Hematopoietic multipotent progenitor cell treated with erythropoietin and hydrocortisone succinate and interleukin-3 and kit ligand, for 6 days (in vitro differentiated cells): ENCODE data around the gene STARD13.
A peak's percentile ranks its signal among the peaks of the same experiment; 100 is the strongest.

ENCODE experiments used
- DNase-seq: peaks from one replicate; pipeline ENCODE4 v3.0.0-alpha.2; 2015

Gene STARD13

DNA sequence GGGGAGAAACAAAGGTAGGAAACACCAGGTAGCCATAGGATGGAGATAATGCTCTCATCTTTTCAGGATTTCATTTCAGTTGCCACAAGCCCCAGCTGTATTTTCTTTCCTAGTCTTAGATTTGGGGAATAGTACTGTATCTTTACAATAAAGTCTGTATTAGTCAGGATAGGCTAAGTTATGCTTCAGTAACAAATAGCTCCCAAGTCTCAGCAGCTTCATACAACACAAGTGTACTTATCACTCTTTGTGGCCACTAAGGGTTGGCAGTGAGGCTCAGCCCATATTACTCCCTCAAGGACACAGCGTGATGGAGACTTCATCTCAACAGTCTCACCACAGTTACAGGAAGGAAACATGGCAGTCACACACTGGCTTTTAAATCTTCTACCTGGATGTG is 61.4 kb downstream of the STARD13 start:
- no peak for DNase-seq

GRCh38 chr13:33219926-33220325 is 65.6 kb downstream of the STARD13 start:
- no peak for DNase-seq

- no peak for DNase-seq
These were observed 67.1 kb downstream of the STARD13 start for GRCh38 chr13:33218426-33218825.

DNA sequence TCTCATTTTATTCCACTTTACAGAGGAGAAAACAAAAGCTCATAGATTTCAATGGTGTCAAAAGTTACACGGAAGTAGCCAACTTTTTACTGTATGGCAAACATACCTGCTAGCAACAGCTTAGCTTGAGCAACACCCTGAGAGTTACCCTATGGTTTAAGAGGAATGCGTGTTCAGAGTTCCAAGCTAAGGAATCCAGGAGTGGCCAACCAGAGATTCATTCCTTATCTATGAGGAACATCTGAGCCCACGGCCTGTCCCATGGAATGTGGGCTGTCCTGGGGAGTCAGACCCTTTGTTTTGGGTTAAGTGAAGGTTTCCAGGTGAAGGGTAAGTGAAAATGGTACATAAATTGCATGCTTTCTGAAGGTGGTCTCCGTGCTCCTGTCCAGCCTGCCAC is 67.5 kb downstream of the STARD13 start:
- no peak for DNase-seq

DNA sequence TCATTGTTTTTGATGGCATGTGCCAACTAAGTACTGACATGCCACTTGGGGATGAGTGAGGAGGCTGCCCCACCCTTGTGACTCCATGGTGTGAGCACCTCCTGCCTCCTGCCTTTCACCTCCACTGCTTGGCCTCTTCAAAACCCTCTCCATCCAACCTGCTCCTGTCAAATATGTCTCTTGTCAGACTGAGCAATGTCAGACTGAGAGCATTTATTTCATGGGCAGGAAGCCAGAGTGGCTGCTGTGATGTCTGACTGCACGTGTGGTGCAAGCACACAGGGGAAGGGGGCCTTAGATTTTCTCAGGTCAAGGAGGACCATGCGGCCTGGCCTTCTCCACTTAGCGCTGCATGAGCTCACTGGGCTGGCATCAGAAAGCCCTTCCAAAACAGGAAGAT is 68.3 kb downstream of the STARD13 start:
- no peak for DNase-seq

DNA sequence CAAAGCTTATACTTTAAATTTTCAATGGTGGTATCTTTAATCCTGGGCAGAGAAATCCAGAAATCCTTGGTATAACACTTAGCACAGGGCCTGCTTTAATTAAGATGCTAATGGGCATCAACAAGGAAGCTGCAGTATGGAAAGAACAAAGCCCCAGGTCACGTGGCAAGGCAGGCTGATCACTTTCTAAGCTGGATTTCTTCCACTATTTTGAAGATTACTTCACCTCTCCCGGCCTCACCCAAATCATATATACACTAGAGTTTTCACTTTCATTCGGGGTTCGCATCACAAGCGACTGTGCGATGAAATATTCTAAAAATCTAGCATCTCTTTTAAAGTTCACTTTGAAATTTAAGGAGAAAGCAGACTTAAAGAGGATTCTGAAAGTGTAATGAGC is 71.8 kb downstream of the STARD13 start:
- DNase-seq = peak; percentile 24

DNA sequence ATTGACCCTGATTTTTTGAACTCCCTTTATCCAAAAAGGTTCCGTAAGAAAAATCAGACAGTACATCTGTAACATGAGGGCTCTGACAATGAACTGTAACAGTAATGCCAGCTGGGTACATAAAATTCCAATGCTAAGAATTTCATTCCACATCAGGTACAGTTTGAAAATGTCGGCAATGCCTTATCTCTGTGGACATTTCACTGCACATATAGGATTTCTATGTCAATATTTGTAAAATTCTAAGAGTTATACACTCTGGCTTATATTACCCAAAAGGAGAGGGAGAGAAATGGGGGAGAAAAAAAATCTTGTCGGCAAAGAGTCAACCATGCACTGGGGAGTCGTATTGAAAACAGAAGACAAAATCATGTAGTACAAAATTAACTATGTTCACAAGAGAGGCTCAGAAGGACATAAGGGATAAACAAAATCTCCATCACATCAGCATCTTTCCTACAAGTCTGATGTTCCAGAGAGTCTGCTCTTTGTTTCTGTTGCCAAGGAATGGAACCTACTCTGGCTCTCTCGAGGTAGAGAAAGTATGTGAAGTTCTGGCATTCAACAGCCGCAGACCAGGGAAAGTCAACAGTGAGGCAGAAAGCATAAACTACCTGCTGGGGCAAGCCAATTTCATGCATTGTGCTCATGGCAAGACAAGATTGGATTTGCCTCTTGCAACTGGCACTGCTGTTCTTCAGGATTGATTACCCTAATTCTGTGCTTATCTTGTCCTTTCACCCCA is 72.4 kb downstream of the STARD13 start:
- DNase-seq = no peak

- no peak for DNase-seq
These were observed 73.2 kb downstream of the STARD13 start for GRCh38 chr13:33212396-33212795.

DNA sequence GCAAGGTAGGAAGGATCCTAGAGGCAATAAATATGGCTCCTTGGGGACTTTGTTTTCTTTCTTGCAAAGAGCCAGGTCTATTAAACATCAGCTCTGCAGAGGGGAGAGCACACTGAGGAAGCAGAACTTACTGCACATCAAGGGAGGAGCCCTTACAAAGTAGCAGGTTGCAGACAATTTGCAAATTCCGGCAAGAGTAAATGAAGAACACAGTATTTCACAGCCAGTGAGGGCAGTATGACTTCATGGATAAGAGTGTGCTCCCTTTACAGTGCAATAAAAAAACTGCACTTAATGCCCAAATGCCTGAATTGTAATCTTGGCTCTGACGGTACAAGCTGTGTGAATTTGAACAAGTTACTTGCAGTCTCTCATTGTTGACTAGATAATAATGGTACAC is 75.5 kb downstream of the STARD13 start:
- no peak for DNase-seq

DNA sequence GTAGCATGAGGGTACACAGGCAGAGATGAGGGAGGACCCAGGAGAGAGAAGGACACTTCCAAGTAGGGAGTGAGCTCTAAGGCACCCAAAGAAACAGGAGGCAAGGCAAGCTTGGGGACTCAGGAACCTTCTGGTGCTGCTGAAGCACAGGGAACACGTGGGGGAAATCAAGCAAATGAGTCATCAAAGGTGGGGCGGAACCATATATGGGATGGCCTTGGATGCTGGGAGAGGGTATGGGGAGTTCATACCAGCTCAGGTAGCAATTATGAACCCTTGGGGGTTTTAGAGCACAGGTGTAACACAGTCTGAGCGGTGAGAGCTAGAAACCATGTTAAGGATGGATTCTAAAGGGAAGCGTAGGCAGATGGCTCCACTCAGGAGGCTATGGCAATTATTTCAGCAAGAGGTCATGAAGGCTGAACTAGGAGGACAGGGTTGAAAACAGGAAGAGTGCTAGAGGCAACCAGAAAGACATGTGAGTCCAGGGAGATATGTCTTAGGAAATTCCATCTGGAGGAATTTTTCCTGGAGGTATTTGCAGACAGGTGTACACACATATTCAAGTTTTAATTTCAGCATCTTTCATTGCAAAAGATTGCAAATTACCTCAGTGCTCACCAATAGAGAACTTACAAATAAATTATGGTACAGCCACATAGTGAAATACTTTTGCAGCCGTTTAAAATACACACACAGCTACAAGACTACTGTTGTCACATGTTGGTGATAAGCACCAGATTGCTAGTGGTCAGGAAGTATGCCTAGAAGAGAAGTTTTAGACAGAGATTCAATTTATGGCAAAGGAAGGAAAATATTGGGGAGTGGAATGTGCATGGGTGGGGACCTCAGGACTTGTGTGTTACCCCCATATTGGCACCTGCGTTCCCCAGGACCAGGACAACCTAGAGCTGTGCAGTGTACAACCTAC is 77.0 kb downstream of the STARD13 start:
- DNase-seq = peak; percentile 16

GRCh38 chr13:33207615-33207961 is 78.0 kb downstream of the STARD13 start:
- peak; percentile 18 for DNase-seq

GRCh38 chr13:33206945-33207614 is 78.5 kb downstream of the STARD13 start:
- DNase-seq = no peak

DNA sequence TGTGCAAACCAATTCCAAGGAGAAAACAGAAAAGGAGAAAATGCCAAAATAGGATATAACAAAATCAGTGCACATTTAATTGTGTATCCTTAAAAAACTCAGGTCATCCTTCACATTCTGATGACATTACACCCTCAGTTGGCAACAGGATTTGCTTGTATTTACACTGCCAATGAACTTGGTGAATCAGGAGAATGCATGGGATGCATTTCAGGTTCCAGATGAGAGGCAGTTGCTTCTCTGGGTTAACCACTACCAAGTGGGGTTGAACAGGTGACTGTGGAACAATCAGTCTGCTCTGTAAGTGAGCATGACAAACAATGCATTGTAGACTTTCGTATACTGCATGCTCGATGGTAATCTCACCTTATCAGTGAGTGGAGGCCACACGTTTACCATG is 79.1 kb downstream of the STARD13 start:
- DNase-seq = no peak

- DNase-seq = peak; percentile 60
These were observed 79.7 kb downstream of the STARD13 start for GRCh38 chr13:33205804-33206221.

DNA sequence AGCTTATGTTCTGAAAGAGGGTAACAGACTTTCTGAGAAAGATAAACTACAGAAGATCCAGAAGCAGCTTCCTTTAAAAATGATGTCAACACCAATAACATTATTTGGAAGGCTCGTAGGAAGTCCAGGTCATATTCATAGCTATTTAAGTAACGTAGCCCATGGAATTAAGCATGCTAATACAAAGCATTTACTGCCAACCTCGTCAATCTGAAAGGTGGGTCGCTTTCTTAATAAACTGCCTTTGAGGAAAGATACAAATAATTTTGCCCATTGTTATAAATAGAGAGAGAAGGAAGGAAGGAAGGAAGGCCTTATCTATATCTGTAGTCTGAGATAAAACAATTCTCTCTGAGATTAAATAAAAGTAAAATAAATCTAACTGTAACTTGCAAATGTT is 80.3 kb downstream of the STARD13 start:
- no peak for DNase-seq

- DNase-seq = no peak
These were observed 81.2 kb downstream of the STARD13 start for GRCh38 chr13:33204130-33204927.

DNA sequence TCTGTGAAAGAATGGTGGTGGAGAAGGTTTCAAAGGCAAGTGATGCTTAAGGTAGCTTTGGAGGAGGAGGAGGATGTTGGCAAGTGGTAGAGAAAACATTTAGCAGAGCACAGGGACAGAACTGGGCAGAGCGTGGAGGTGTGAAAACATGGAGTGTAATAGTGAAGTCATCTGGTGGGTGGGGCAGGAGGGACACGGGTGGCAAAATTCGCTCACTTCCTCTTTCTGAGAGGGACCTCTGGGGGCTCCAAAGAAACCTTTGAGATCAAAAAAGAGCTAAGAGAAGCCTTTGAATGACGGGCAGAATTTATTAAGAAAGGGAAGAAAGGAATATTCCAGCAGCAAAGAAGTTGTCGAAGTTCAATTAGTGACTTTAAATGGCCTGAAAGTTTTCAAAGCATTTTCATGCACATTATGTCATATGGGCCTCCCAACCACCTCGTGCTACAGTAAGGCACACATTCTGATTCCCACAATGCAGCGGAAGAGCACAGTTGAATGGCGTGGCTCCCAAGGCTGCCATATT is 82.8 kb downstream of the STARD13 start:
- peak; percentile 21 for DNase-seq

DNA sequence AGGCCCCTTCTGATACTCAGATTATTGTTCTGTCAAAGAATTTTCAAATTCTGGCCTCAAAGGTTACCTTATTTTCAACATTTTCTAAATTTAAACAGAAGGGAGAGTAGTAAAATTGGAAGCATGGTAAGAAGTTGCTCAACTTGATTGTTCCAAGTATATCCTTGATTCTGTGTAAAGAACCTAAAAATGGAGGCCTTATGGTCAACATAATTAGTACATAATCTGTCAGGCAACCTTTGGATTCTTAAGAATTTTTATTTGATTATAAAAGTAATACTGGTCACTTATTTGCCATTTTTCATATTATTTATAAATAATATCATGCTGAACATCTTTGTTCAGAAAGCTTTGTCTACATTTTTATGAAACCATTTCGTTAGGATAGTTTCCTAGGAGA is 83.9 kb downstream of the STARD13 start:
- DNase-seq = no peak

GRCh38 chr13:33199289-33199850 is 86.2 kb downstream of the STARD13 start:
- DNase-seq = no peak

- no peak for DNase-seq
These were observed 88.0 kb downstream of the STARD13 start for GRCh38 chr13:33197541-33197971.

DNA sequence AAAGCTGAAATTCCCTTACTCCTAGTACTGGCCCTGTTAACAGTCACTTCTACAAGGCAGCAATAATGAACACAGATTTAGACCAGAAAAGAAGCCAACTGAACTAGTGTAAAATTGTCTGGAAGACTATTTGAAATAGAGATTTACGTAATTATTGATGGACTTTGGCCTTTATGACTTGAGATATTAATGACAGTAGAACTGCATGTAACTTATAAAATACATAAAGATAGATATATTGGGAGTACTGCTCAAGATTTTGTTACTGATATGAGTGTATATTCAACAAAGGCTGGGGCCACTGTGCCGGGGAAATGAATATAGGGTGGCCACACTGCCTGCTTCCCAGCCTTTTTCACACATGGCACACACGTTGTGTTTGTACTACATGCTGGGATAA is 88.8 kb downstream of the STARD13 start:
- DNase-seq = no peak
